ENCODE data around the gene CDC37L1. TPM values are rescaled to one million over a fixed set of nuclear protein-coding genes. Genes with fewer than 3 reads are reported as not detected.

Gene CDC37L1
- total and polyA plus RNA-seq, 2 donors: 23.6 to 30.1 TPM

- Histone ChIP-seq H3K36me3 (ENCODE audit: insufficient read depth) (peaks cover 8% of the 10 kb centered on the region), H3K27ac (ENCODE audit: low read depth) (no peak overlapping the region)
These were observed 30.0 kb downstream of the CDC37L1 start for GRCh38 chr9:4709380-4709779.

GRCh38 chr9:4713849-4714248, 34.5 kb downstream of the CDC37L1 start:
- no peak for DNase-seq (ENCODE audit: extremely low spot score)
- WGBS: 66% methylated on average over 7 of the region's 7 CpGs
- Histone ChIP-seq H3K27ac (ENCODE audit: low read depth) (no peak overlapping the region), H3K4me3 (ENCODE audit: low read depth, low read length) (no peak overlapping the region), H3K4me1 (ENCODE audit: insufficient read depth) (no peaks in the 10 kb centered on the region), H3K36me3 (ENCODE audit: insufficient read depth) (peaks cover 11% of the 10 kb centered on the region)

More at GRCh38 chr9:4709380-4709779, 30.0 kb downstream of the CDC37L1 start:
- DNase-seq (ENCODE audit: extremely low spot score): no peak
- Histone ChIP-seq H3K4me1 (ENCODE audit: insufficient read depth) (no peaks in the 10 kb centered on the region), H3K4me3 (ENCODE audit: low read depth, low read length) (no peak overlapping the region)

- no peaks in the 10 kb centered on the region for H3K4me1 ChIP-seq (ENCODE audit: insufficient read depth)
- H3K36me3 ChIP-seq (ENCODE audit: insufficient read depth): peaks cover 11% of the 10 kb centered on the region
- H3K27ac ChIP-seq (ENCODE audit: low read depth): no peak overlapping the region
- WGBS: 84% methylated on average over 9 of the region's 9 CpGs
- no peak for DNase-seq (ENCODE audit: extremely low spot score)
- H3K4me3 ChIP-seq (ENCODE audit: low read depth, low read length): no peak overlapping the region
These were observed 35.1 kb downstream of the CDC37L1 start for GRCh38 chr9:4714266-4715016.

- Histone ChIP-seq H3K36me3 (ENCODE audit: insufficient read depth) (peaks cover 11% of the 10 kb centered on the region), H3K4me1 (ENCODE audit: insufficient read depth) (no peaks in the 10 kb centered on the region), H3K4me3 (ENCODE audit: low read depth, low read length) (no peak overlapping the region), H3K27ac (ENCODE audit: low read depth) (no peak overlapping the region)
- DNase-seq (ENCODE audit: extremely low spot score): no peak
- 78% methylated on average over 1 of the region's 1 CpG for WGBS
These were observed 36.8 kb downstream of the CDC37L1 start for GRCh38 chr9:4716163-4716562.

GRCh38 chr9:4717815-4718214, 38.4 kb downstream of the CDC37L1 start:
- 88% methylated on average over 4 of the region's 4 CpGs for WGBS
- H3K27ac ChIP-seq (ENCODE audit: low read depth): no peak overlapping the region
- H3K4me3 ChIP-seq (ENCODE audit: low read depth, low read length): no peak overlapping the region
- no peak for DNase-seq (ENCODE audit: extremely low spot score)
- H3K4me1 ChIP-seq (ENCODE audit: insufficient read depth): no peaks in the 10 kb centered on the region
- H3K36me3 ChIP-seq (ENCODE audit: insufficient read depth): peaks cover 11% of the 10 kb centered on the region

- WGBS: 87% methylated on average over 6 of the region's 6 CpGs
- Histone ChIP-seq H3K4me1 (ENCODE audit: insufficient read depth) (no peaks in the 10 kb centered on the region), H3K4me3 (ENCODE audit: low read depth, low read length) (no peak overlapping the region), H3K27ac (ENCODE audit: low read depth) (no peak overlapping the region), H3K36me3 (ENCODE audit: insufficient read depth) (peaks cover 9% of the 10 kb centered on the region)
- DNase-seq (ENCODE audit: extremely low spot score): no peak
These were observed 39.5 kb downstream of the CDC37L1 start for GRCh38 chr9:4718911-4719310.

GRCh38 chr9:4721736-4722135, 42.4 kb downstream of the CDC37L1 start:
- Histone ChIP-seq H3K36me3 (ENCODE audit: insufficient read depth) (peaks cover 6% of the 10 kb centered on the region), H3K27ac (ENCODE audit: low read depth) (no peak overlapping the region), H3K4me1 (ENCODE audit: insufficient read depth) (no peaks in the 10 kb centered on the region), H3K4me3 (ENCODE audit: low read depth, low read length) (no peak overlapping the region)
- WGBS: 73% methylated on average over 4 of the region's 4 CpGs
- no peak for DNase-seq (ENCODE audit: extremely low spot score)

GRCh38 chr9:4725706-4726442, 46.5 kb downstream of the CDC37L1 start:
- Histone ChIP-seq H3K4me1 (ENCODE audit: insufficient read depth) (no peaks in the 10 kb centered on the region), H3K4me3 (ENCODE audit: low read depth, low read length) (no peak overlapping the region), H3K36me3 (ENCODE audit: insufficient read depth) (no peaks in the 10 kb centered on the region), H3K27ac (ENCODE audit: low read depth) (no peak overlapping the region)
- 90% methylated on average over 7 of the region's 7 CpGs for WGBS
- no peak for DNase-seq (ENCODE audit: extremely low spot score)

GRCh38 chr9:4727593-4727992, 48.2 kb downstream of the CDC37L1 start:
- H3K27ac ChIP-seq (ENCODE audit: low read depth): no peak overlapping the region
- H3K4me1 ChIP-seq (ENCODE audit: insufficient read depth): no peaks in the 10 kb centered on the region
- H3K36me3 ChIP-seq (ENCODE audit: insufficient read depth): no peaks in the 10 kb centered on the region
- no peak overlapping the region for H3K4me3 ChIP-seq (ENCODE audit: low read depth, low read length)
- no peak for DNase-seq (ENCODE audit: extremely low spot score)
- 82% methylated on average over 1 of the region's 1 CpG for WGBS

GRCh38 chr9:4732890-4733289, 53.5 kb downstream of the CDC37L1 start:
- no peak overlapping the region for H3K27ac ChIP-seq (ENCODE audit: low read depth)
- 96% methylated on average over 1 of the region's 1 CpG for WGBS
- DNase-seq (ENCODE audit: extremely low spot score): no peak

GRCh38 chr9:4734150-4734549, 54.8 kb downstream of the CDC37L1 start:
- DNase-seq (ENCODE audit: extremely low spot score): no peak
- WGBS: 96% methylated on average over 2 of the region's 2 CpGs
- peaks cover 2% of the 10 kb centered on the region for H3K36me3 ChIP-seq (ENCODE audit: insufficient read depth)
- H3K27ac ChIP-seq (ENCODE audit: low read depth): no peak overlapping the region
- H3K4me1 ChIP-seq (ENCODE audit: insufficient read depth): peaks cover 6% of the 10 kb centered on the region
- H3K4me3 ChIP-seq (ENCODE audit: low read depth, low read length): no peak overlapping the region

More at GRCh38 chr9:4732890-4733289, 53.5 kb downstream of the CDC37L1 start:
- H3K4me3 ChIP-seq (ENCODE audit: low read depth, low read length): no peak overlapping the region
- H3K36me3 ChIP-seq (ENCODE audit: insufficient read depth): peaks cover 2% of the 10 kb centered on the region
- H3K4me1 ChIP-seq (ENCODE audit: insufficient read depth): peaks cover 2% of the 10 kb centered on the region

- peak overlapping the region; percentile 30 for H3K27ac ChIP-seq (ENCODE audit: low read depth)
- 87% methylated on average over 19 of the region's 19 CpGs for WGBS
- DNase-seq (ENCODE audit: extremely low spot score): no peak
- peak overlapping the region; percentile 70 for H3K4me3 ChIP-seq (ENCODE audit: low read depth, low read length)
- H3K4me1 ChIP-seq (ENCODE audit: insufficient read depth): peaks cover 6% of the 10 kb centered on the region
- H3K36me3 ChIP-seq (ENCODE audit: insufficient read depth): no peaks in the 10 kb centered on the region
These were observed 59.7 kb downstream of the CDC37L1 start for GRCh38 chr9:4738866-4739586.

- H3K4me1 ChIP-seq (ENCODE audit: insufficient read depth): peaks cover 6% of the 10 kb centered on the region
- no peaks in the 10 kb centered on the region for H3K36me3 ChIP-seq (ENCODE audit: insufficient read depth)
- DNase-seq (ENCODE audit: extremely low spot score): no peak
- H3K4me3 ChIP-seq (ENCODE audit: low read depth, low read length): peak overlapping the region; percentile 70
- peak overlapping the region; percentile 30 for H3K27ac ChIP-seq (ENCODE audit: low read depth)
- 45% methylated on average over 26 of the region's 26 CpGs for WGBS
These were observed 60.4 kb downstream of the CDC37L1 start for GRCh38 chr9:4739587-4740387.
